Activated naive CD4-positive, alpha-beta T cell treated with anti-CD3 and anti-CD28 coated beads, Interleukin-2, amount 50 U/mL, for 16 hours (primary cell): ENCODE data around the gene DUSP5.

Source experiments
- DNase-seq: peaks from one replicate; pipeline ENCODE4 v3.0.0-alpha.2; 2020

Gene DUSP5

DNA sequence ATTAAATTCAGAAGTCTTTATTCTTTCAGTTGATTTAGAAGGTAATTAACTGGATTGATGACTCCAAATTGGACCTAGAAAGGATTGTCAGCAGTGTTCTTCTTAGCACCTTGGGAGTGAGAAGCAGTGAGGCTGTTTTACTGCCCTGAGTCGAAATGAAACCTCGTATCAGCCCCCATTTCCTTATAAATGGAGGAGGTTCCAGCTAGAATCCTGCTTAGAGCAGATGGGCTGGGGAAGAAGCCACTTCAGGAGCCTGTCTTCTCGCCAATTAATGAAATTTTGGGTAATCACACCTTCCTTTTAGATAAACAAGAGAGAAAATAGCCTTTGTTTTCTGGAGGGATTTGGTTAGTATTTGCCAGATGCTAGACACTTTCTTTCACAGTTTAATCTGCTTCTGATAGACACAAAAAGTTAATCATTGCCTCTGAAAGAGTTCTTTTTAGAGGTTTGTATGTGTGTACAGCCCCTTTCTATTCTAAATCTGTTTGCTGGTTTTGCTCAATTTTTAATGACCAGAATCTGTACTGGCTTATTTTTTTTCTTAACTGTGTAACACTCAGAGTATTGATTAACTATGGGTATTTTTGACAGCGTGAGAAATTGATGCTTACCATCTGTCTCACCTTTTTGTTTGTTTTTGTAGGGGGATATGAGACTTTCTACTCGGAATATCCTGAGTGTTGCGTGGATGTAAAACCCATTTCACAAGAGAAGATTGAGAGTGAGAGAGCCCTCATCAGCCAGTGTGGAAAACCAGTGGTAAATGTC lies 4.6 kb downstream of the DUSP5 start:
- DNase-seq: no peak

GRCh38 chr10:110502851-110503301 lies 5.2 kb downstream of the DUSP5 start:
- no peak for DNase-seq

- no peak for DNase-seq
These were observed 5.9 kb downstream of the DUSP5 start for GRCh38 chr10:110503528-110504110.

DNA sequence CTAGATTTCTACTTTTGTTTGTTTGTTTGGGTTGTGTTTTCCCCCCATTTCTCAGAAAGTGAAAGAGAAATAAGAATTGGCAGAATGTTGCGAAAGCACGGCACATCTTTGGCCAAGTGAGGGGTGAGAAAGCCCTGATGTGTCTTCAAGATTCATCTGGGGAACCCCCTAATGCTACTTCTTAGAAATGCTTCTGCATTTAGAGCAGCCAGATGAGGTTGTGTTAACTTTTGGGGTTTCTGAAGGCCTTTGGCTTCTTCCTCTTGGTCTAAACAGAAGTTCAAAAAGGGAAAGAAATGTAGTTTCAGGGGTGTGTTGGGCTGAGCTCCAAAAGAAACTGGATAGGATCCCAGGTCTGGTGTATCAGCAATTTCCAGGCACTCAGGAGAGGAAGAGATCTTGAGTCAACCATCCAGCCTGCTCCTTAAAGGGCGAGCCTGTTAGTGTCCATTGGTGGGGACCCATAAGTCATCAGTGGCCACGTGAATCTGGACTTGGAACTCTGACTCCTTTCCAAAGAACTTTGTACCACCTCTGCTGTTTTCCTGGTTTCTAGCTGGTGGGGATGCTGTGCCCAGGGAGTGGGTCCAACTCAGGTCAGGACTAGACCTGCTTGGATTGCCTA lies 6.5 kb downstream of the DUSP5 start:
- DNase-seq: peak; percentile 64

DNA sequence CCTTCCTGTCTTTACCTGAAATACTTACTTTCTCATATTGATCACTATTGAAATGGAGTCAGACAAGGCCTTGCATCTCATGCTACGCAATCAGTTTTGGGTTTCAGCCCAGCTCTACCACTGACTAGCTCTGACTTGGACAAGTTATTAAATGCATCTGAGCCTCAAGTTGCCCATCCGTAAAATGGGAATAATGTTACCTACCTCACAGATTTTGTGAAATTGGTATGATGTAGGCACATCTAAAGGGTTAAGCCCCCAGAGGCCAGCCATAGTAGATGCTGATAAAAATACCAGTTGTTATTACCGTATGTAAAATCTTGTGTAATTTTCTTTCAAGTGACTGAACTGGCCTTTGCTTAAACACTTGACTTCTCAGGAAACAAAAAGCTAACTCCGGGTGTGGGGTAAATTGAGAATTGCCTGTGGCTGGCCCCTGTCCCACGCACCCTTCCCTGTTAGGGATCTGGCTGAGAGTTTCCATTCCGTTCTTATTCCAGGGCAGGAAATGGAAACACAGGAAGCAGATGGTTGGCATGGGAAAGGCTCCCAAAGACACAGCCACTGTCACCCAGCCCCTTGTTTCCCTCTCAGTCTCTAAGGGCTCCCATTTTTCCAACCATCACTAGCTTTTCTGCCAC lies 7.5 kb downstream of the DUSP5 start:
- DNase-seq: no peak

DNA sequence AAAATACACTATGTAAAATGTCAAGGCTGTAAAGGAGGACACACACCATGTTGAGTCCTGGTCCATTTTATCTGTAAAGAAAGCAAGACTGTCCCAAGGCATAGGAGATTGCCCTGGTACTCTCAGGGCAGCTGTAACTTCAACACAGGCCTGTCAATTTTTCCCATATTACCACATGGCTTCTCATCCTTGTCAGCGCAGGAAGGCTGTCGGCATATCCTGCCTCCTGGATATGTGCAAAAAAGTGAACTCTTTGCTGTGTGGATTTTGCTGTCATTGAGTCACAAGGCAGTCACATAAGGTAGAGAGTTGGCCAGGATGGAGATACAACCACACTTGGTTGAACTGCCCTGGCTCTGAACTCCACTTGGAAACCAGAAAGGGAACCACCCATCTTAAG lies 8.7 kb downstream of the DUSP5 start:
- DNase-seq: no peak

DNA sequence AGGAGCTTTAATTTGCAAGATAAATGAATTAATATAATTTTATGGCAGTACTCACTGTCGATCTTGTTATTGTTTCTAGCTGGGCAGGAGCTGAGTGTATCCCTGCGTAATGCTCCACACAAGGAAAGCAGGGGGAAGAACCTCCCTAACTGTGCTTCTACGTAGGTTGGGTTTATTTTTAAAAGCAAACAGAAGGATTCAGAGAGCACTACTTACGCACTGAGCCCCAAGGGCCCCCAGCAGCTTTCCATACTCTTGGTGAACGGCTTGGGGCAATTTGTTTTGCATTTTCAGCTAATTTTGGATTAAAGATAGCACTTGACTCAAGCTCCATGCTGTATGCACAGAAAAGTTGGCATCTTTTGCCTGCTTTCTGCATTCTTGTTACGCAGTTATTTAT lies 9.6 kb downstream of the DUSP5 start:
- DNase-seq: no peak

GRCh38 chr10:110508159-110508788 lies 10.6 kb downstream of the DUSP5 start:
- DNase-seq: no peak

DNA sequence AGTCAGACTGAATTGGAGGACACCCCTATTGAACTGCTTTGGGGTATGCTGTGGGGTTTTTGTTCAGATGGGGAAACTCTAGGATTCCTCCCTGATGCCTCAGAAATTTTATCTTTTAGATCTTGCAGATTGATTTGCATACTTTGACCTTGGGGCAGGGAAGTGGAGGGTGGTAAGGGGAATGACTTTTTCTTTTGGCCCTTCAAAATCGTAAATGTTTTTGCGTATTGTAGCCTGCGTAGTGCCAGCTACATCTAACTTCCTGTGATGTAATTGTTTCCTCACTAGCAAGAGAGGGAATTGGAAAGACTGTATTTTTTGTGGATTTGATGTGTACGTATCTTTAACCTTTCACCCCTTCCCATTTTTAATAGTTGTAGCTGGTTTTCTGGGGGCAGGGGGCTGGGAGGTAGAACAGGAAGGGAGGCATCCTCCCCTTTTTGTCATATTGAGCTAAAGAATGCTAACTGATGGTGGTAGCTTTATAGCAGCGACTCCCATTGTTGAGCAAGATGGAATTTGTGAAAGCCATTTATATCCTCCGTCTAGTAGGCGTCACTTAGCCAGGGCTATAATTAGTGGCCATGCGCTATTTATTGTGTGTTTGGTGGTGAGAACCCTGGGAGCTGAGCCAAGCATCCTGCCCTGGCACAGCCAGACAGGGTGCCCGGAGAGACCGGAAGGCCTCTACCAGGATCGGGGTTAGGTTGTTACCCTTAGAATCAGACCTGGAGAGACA lies 11.3 kb downstream of the DUSP5 start:
- no peak for DNase-seq

GRCh38 chr10:110509560-110509959 lies 11.9 kb downstream of the DUSP5 start:
- DNase-seq: no peak

DNA sequence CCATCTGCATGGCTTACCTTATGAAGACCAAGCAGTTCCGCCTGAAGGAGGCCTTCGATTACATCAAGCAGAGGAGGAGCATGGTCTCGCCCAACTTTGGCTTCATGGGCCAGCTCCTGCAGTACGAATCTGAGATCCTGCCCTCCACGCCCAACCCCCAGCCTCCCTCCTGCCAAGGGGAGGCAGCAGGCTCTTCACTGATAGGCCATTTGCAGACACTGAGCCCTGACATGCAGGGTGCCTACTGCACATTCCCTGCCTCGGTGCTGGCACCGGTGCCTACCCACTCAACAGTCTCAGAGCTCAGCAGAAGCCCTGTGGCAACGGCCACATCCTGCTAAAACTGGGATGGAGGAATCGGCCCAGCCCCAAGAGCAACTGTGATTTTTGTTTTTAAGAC lies 12.4 kb downstream of the DUSP5 start:
- no peak for DNase-seq

DNA sequence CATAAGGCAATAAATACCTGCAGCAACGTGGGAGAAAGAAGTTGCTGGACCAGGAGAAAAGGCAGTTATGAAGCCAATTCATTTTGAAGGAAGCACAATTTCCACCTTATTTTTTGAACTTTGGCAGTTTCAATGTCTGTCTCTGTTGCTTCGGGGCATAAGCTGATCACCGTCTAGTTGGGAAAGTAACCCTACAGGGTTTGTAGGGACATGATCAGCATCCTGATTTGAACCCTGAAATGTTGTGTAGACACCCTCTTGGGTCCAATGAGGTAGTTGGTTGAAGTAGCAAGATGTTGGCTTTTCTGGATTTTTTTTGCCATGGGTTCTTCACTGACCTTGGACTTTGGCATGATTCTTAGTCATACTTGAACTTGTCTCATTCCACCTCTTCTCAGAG lies 13.0 kb downstream of the DUSP5 start:
- no peak for DNase-seq

GRCh38 chr10:110511734-110512449 lies 14.2 kb downstream of the DUSP5 start:
- DNase-seq: no peak

GRCh38 chr10:110512461-110513187 lies 14.9 kb downstream of the DUSP5 start:
- peak; percentile 68 for DNase-seq

- no peak for DNase-seq
These were observed 16.2 kb downstream of the DUSP5 start for GRCh38 chr10:110513949-110514348.

DNA sequence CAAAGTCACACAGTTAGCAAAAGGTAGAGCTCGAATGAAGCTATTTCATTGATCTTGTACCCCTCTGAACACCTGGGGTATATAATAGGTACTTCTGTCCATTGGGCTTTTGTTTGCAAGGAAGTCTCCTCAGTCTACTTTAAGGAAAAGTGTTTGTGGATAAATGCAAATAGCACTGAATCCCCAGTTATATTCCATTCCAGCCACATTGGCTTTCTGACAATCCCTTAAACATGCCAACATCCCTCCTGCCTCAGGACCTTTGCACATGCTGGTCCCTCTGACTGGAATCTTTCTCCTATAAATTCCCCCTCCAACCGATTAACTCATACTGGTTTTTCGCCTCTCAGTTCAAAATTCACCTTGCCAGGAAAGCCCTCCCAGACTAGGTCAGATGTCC lies 17.1 kb downstream of the DUSP5 start:
- no peak for DNase-seq

DNA sequence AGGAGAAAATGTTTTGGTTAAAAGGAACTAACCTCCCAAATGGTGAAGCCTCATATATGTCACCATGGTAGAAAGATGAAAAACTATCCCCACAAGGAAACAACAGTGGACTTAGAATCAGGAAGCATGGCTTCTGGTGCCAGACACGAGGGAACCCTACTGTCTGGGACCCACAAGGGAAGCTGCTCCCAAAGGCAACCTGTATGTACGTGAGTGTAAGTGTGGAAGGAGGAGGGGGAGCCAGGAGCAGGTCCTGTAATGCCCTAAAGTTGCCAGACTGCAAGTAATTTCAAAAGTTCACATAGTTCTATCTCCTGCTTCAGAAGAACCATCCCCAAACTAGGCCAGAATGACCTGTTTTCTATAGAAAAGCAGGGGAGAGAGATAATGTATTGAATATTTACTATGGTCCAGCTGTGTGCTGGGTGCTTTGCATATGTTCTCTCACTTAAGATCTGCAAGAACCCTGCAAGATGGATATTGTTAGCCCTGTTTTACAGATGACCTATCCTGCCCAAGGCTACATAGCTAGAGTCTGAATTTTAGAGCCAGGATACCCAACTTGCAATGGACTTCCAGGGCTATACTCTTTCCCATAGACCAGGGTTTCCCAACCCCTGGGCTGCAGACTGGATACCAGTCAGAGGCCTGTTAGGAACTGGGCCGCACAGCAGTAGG lies 19.2 kb downstream of the DUSP5 start:
- DNase-seq: no peak

- DNase-seq: no peak
These were observed 24.8 kb downstream of the DUSP5 start for GRCh38 chr10:110522365-110522988.

DNA sequence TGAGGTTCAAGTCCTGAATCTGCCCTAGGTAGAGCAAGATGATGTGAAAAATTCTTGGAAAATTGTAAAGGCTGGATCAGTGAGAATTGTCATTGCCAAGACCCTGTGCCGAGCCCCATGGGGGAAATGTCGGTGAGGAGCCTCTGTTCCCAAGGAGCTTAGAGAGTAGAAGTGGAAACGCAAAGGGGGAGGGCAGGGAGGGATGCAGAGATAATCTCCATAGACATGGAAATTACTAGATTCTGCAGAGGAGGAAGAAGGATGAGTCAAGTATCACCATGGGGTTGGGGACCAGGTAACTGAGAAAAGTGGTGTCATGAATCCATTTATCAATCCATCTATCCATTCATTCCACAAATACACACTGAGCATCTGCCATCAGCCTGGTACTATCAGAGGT lies 26.0 kb downstream of the DUSP5 start:
- no peak for DNase-seq
